HUES48 (cell line): ENCODE measurements around the gene RFX4.

Experiments
- H3K27ac ChIP-seq: one replicate; pipeline ENCODE4 v1.7.0; 2013; ENCODE audit warnings: low read depth, low read length, inconsistent platforms
- H3K27me3 ChIP-seq: 2 replicates; pipeline ENCODE4 v1.6.1; 2013; ENCODE audit warnings: mild to moderate bottlenecking, low read length; ENCODE audit not compliant: control insufficient read depth, insufficient read depth
- H3K36me3 ChIP-seq: 2 replicates; pipeline ENCODE4 v1.6.1; 2013; ENCODE audit warnings: low read length; ENCODE audit not compliant: control insufficient read depth, insufficient read depth
- H3K4me1 ChIP-seq: 2 replicates; pipeline ENCODE4 v1.6.1; 2013; ENCODE audit warnings: mild to moderate bottlenecking, low read length; ENCODE audit not compliant: control insufficient read depth, insufficient read depth
- H3K4me3 ChIP-seq: 2 replicates; pipeline ENCODE4 v1.5.1; 2013; ENCODE audit warnings: mild to moderate bottlenecking, low read depth, low read length
- H3K9ac ChIP-seq: 2 replicates; pipeline ENCODE4 v1.6.1; 2013; ENCODE audit warnings: mild to moderate bottlenecking, low read depth, low read length, moderate library complexity
- H3K9me3 ChIP-seq: 2 replicates; pipeline ENCODE4 v1.6.1; 2013; ENCODE audit warnings: low read length; ENCODE audit not compliant: control insufficient read depth, insufficient read depth

RFX4 gene

DNA sequence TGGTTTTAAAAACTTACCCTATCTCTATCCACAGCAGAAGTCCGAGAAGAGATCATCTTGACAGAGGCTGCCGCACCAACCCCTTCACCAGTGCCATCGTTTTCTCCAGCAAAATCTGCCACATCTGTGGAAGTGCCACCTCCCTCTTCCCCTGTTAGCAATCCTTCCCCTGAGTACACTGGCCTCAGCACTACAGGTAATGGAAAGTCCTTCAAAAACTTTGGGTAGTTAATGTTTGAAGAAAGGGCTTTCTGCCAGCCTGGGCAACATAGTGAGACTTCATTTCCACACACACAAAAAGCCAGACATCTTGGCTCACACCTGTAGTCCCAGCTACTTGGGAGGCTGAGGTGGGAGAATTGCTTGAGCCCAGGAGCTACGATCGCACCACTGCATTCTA lies 150.1 kb downstream of the RFX4 start:
- H3K36me3 ChIP-seq = no peaks in the 10 kb centered on the region
- no peaks in the 10 kb centered on the region for H3K27me3 ChIP-seq
- H3K27ac ChIP-seq = no peak overlapping the region
- 0 out of 2 replicates have a peak, but pooled peaks cover 5% of the 10 kb centered on the region for H3K4me1 ChIP-seq
- no peak overlapping the region for H3K4me3 ChIP-seq
- no peaks in the 10 kb centered on the region for H3K9me3 ChIP-seq
- H3K9ac ChIP-seq = no peak overlapping the region

DNA sequence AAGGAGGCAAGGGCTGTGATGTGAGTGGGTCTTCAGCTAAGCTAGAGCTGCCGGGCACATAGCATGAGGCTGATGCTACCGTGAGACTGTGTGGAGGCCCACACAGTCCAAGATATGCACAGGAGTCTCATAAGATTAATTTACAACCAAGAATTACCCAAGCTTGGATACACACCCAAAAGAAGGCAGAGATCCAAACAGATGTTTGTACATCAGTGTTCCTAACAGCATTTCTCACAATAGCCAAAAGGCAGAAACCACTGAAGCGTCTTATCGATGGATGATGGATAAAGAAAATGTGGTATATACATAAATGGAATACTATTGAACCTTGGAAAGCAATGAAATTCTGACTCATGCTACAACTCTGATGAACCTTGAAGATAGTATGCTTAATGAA lies 150.9 kb downstream of the RFX4 start:
- H3K27ac ChIP-seq = no peak overlapping the region
- 0 out of 2 replicates have a peak, but pooled peaks cover 5% of the 10 kb centered on the region for H3K4me1 ChIP-seq
- H3K4me3 ChIP-seq = no peak overlapping the region
- H3K27me3 ChIP-seq = no peaks in the 10 kb centered on the region
- no peaks in the 10 kb centered on the region for H3K36me3 ChIP-seq
- H3K9ac ChIP-seq = no peak overlapping the region
- H3K9me3 ChIP-seq = no peaks in the 10 kb centered on the region

DNA sequence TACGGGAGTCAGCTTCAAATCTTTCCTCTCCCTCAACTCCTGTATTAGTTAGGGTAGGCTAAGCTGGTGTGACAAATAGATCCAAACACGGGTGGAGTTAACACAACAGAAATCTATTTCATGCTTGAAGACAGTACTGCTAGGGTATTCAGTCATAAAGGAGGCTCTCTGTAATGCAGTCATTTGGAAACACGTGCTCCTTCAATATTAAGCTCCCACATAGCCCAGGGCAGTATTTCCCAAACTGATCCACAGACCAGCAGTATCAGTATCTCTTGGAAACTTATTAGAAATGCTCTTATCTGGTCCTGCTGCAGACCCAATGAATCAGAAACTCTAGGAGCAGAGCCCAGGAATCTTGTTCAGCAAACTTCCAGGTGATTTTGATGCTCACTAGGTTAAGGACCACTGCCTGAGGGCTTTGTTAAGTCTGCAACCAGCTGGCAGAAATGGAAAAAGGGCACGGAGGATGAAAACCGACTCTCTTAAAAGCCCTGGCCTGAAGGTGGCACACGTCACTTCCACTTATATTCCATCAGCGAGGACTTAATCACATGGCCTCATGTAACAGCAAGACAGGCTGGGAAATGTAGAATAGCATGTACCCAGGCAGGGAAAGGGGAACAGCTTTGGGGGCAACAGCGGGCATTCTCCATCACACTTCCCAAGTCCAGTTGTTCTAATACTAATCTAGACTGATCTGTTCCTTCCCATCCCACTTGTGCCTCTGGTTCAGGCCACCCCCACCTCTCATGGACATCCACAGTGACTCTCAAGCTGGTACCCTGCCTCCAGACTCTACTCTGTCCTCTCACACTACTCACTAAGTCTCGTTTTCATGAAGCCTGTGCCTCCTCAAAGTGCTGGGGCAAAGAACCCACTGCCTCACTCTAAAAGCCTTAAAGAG lies 153.5 kb downstream of the RFX4 start:
- Histone ChIP-seq H3K27me3 (no peaks in the 10 kb centered on the region), H3K4me3 (no peak overlapping the region), H3K9me3 (no peaks in the 10 kb centered on the region), H3K36me3 (no peaks in the 10 kb centered on the region), H3K4me1 (peaks cover 22% of the 10 kb centered on the region), H3K9ac (no peak overlapping the region), H3K27ac (no peak overlapping the region)

GRCh38 chr12:106739318-106739717 lies 156.5 kb downstream of the RFX4 start:
- Histone ChIP-seq H3K4me1 (peaks cover 44% of the 10 kb centered on the region), H3K9me3 (no peaks in the 10 kb centered on the region), H3K27ac (no peak overlapping the region)

DNA sequence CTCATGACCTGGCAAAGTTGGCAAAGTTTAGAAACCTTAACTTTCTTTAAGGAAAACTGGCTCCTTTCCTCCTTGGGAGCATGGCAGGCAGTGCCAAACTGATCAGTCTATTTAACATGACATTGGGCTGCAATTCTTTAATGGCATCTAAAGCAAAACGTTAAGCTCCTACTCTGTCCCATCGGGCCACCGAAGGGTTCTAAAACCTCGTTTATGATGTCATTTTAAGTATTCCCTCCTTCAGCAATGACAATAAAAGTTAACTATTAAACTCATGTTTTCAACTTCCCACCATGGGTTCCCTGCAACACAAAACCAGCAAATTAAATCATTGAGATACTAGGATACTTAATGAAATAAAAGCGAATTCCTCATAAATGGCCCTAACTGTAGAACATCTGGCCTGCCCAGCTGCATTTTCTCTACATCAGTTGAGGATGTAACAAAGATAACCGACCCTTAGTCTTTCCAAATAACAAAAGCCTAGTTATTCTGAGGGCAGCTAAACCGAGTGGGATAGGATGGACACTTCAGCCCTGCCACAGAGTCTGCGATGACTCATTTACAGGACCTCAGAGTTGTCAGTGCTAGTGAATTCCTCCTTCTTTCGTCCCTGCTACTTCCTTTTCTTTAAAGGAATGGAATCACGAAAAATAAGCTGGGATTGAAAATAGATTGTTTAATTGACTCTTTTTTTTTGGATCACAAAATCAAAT lies 157.2 kb downstream of the RFX4 start:
- no peak overlapping the region for H3K9ac ChIP-seq
- H3K9me3 ChIP-seq = no peaks in the 10 kb centered on the region
- H3K4me3 ChIP-seq = no peak overlapping the region
- H3K27ac ChIP-seq = no peak overlapping the region
- no peaks in the 10 kb centered on the region for H3K36me3 ChIP-seq
- H3K4me1 ChIP-seq = peaks cover 44% of the 10 kb centered on the region
- no peaks in the 10 kb centered on the region for H3K27me3 ChIP-seq

More at GRCh38 chr12:106739318-106739717, 156.5 kb downstream of the RFX4 start:
- Histone ChIP-seq H3K9ac (no peak overlapping the region), H3K36me3 (no peaks in the 10 kb centered on the region), H3K27me3 (no peaks in the 10 kb centered on the region), H3K4me3 (no peak overlapping the region)

DNA sequence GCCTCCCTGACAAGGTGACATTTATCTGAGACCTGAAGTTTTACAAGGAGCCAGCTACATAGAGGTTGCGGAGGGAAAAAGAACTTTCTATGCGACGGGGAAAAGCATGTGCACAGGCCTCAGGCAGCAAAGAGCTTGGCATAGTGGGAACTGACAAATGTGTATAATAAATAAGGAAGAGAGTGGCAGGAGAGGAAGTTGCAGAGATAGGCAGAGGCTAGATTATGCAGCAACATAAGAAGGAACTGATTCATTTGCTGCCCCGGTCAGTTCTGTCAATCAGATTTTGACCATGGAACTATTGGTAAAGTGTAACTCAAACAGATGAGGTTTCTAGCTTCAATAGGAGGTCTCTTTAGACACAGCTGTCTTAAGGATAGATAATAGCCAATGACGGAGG lies 158.0 kb downstream of the RFX4 start:
- H3K4me3 ChIP-seq = no peak overlapping the region
- no peaks in the 10 kb centered on the region for H3K9me3 ChIP-seq
- no peak overlapping the region for H3K27ac ChIP-seq
- H3K27me3 ChIP-seq = no peaks in the 10 kb centered on the region
- H3K9ac ChIP-seq = no peak overlapping the region
- H3K36me3 ChIP-seq = no peaks in the 10 kb centered on the region
- H3K4me1 ChIP-seq = peaks cover 44% of the 10 kb centered on the region

GRCh38 chr12:106741247-106741646 lies 158.4 kb downstream of the RFX4 start:
- H3K9ac ChIP-seq = no peak overlapping the region
- H3K4me3 ChIP-seq = no peak overlapping the region
- no peaks in the 10 kb centered on the region for H3K36me3 ChIP-seq
- no peaks in the 10 kb centered on the region for H3K9me3 ChIP-seq
- H3K27ac ChIP-seq = no peak overlapping the region
- peaks cover 44% of the 10 kb centered on the region for H3K4me1 ChIP-seq
- no peaks in the 10 kb centered on the region for H3K27me3 ChIP-seq

DNA sequence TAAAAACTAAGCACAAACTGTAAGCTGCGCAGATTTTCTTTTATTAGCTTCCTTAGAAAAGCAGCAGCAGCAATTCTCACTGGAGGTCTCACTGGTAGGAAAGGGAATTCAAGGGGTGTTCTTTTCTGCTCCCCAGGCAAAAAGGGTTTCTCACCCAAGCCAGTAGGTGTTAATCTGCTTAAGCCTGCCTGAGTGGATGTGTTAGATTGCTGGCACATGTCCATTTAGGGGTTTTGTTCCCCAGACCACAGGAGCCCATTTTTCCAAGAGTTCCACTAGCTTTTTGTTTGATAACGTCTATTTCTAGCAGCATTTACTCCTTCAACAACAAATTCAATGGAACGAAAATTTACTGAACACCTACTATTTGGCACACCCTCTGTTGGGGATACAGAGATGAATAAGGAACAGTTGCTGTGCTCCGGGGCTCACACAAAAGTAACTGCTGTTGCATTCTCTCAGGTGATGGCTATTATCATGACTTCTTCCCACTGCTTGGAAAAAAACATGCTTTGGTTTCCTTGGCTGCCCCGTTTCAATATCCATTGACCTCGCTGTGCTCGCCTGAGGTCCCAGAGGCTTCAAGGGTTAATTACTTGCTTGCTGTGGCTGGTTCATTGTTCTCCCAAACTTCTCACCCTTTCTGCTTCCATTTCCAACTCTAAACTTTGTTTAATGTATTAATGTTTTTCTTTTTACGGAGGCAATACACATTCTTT lies 160.6 kb downstream of the RFX4 start:
- Histone ChIP-seq H3K9me3 (no peaks in the 10 kb centered on the region), H3K27ac (no peak overlapping the region), H3K4me3 (no peak overlapping the region), H3K4me1 (peaks cover 39% of the 10 kb centered on the region), H3K9ac (no peak overlapping the region), H3K27me3 (no peaks in the 10 kb centered on the region), H3K36me3 (no peaks in the 10 kb centered on the region)

DNA sequence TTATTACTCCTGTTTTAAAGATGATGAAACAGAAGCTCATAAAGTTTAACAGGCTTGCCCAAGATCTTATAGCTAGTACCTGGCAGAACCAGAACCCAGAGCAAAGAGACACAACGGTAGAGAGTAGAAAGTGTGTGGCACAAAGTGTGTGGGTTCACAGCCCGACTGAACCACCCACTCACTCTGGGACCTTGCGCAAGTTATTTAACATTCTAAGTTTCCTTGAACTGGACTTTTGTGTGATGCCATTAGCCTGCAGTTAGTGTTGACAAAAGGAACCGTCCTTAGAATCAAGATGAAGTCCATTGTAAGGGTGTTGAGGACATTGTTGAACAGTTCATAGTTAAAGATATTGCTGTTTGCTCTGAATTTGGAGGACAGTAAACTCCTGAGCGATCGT lies 161.8 kb downstream of the RFX4 start:
- Histone ChIP-seq H3K27me3 (no peaks in the 10 kb centered on the region), H3K9ac (no peak overlapping the region), H3K27ac (no peak overlapping the region), H3K4me1 (peaks cover 37% of the 10 kb centered on the region), H3K9me3 (no peaks in the 10 kb centered on the region), H3K36me3 (no peaks in the 10 kb centered on the region), H3K4me3 (no peak overlapping the region)

- no peaks in the 10 kb centered on the region for H3K36me3 ChIP-seq
- no peaks in the 10 kb centered on the region for H3K9me3 ChIP-seq
- no peaks in the 10 kb centered on the region for H3K27me3 ChIP-seq
- H3K9ac ChIP-seq = no peak overlapping the region
- H3K27ac ChIP-seq = no peak overlapping the region
- peaks cover 31% of the 10 kb centered on the region for H3K4me1 ChIP-seq
- no peak overlapping the region for H3K4me3 ChIP-seq
Measured at GRCh38 chr12:106745181-106745745, 162.5 kb downstream of the RFX4 start.
